Fibroblast of skin of abdomen (primary cell): ENCODE results near the gene TBC1D19.
"Not testable (repeated sequence)": the region's sequence is repeated elsewhere in the genome, so short reads cannot be mapped to it uniquely, and the experiment has no call there.

Experiments used
- DNase-seq: peaks from one replicate; pipeline ENCODE4 v3.0.0-alpha.2; 2013

Gene TBC1D19

DNA sequence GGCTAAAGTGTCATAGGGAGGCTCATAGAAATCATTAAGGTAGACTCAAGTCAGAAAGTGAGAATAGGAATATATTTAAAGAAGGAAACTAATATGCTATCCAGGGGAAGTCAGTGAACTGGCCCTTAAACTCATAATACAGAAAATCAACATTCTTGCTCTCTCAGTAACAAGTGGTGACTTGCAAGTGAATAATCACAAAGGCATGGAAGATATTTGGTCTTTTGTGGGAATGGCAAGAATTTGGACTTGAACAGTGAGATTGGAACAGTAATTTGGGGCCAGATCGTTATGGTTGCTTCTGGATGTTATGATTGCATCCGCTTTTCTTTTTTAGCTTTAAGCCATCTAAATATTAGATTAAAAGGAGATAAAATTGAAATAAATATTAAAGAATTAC is 103.8 kb downstream of the TBC1D19 start:
- DNase-seq: peak; percentile 87

GRCh38 chr4:26690506-26690905 is 106.6 kb downstream of the TBC1D19 start:
- DNase-seq: no peak

GRCh38 chr4:26692014-26692726 is 108.3 kb downstream of the TBC1D19 start:
- DNase-seq: no peak

- not testable (repeated sequence) for DNase-seq
These were observed 110.2 kb downstream of the TBC1D19 start for GRCh38 chr4:26694131-26694530.

GRCh38 chr4:26700110-26700509 is 116.2 kb downstream of the TBC1D19 start:
- DNase-seq: peak; percentile 15

DNA sequence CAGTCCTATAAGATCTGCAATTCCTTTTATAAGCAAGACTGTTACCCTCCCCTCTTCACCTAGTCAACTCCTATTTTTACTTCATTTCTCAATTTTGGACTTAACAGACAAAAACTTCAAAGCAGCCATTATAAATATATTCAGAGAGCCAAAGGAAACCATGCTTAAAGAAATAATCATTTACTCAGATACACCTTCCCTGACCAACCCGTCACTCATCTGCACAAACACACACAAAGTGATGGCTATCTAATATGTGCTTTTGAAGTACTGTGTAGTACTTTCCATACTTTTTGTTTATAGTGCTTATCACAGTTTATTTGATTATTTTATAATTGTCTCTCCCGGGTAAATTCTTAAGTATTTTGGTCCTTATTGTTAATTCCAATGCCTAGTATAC is 117.2 kb downstream of the TBC1D19 start:
- DNase-seq: no peak

GRCh38 chr4:26701786-26702227 is 117.9 kb downstream of the TBC1D19 start:
- DNase-seq: peak; percentile 21

DNA sequence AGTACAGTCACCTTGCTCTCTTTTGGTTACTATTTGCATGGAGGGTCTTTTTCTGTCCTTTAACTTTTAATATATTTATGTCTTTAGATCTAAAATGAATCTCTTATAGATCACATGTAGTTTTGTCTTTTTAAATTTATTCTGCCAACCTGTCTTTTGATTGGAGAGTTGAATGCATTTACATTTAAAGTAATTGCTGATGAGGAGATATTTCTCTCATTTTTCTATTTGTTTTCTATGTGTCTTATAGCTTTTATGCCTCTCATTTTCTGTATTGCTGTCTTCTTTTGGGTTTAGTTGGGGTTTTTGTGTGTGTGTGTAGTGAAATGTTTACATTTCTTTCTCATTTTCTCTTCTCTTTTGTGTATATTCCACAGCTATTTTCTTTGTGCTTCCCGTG is 123.5 kb downstream of the TBC1D19 start:
- DNase-seq: no peak

- no peak for DNase-seq
These were observed 125.4 kb downstream of the TBC1D19 start for GRCh38 chr4:26709246-26709645.

DNA sequence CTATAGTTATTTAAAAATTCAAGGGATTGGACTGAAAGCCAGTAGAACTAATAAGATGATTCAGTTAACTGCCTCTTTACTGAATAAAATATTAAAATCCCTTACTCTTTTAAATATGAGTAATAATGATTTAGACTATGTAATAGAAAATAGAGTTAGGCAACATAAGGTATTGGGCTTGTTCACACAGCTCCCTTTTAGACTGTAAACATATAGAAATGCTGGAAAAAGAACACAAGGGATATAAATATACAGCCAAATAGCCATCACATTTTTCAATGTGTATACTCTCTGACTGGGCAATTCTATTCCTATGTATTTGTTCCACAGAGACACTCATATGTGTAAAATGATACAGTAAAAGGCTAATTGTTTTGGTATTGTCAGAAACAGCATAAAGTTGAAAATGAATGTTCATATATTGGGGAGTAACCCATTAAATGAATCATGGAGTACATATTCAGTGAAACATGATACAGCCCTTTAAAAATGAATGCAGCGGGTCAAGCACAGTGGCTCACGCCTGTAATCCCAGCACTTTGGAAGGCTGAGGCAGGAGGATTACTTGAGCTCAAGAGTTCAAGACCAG is 129.8 kb downstream of the TBC1D19 start:
- no peak for DNase-seq

GRCh38 chr4:26715636-26716242 is 131.9 kb downstream of the TBC1D19 start:
- DNase-seq: no peak

DNA sequence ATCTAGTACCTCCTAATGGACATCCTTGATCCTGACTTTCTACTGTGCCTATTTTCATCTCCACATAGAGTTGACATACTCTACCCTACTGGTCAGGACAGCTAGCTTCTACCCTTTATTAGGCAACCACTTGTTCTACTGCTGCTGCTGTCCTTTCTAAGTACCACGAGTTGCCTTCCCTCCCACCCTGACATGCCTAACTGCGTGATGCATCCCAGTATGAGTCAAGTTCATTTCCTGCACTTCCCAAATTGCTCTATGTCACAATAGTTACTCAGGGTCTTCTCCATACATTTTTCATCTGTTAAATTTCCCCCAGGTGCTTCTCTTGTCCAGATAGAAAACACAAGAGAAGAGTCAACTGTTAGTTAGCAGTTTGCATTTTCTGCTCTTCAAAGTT is 133.4 kb downstream of the TBC1D19 start:
- DNase-seq: peak; percentile 77

DNA sequence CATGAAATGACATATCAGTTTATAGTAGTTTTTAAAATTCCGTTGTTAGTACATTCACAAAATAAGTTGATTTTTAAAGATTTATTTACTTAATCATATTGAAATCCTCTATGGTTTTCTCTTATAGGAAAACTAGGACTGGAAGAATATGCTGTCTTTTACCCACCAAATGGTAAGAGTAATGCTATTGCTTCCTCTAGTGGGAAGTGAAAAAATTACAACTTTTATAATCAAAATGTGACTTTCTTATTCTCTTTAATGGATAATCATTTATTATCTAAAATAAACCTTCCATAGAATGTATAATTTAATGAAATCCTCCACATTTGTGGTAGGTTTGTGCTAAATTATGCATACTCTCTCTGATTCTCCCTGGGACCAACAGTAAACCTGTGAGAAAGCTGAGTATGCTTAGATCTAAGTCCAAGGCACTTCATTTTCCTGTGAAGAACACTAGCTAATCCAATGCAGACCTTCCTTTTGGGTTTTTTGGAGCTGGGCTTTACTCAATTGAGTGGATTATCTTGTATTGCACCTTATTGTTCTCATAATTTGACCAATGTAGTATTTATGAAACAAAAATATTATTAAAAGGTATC is 136.2 kb downstream of the TBC1D19 start:
- peak; percentile 30 for DNase-seq

DNA sequence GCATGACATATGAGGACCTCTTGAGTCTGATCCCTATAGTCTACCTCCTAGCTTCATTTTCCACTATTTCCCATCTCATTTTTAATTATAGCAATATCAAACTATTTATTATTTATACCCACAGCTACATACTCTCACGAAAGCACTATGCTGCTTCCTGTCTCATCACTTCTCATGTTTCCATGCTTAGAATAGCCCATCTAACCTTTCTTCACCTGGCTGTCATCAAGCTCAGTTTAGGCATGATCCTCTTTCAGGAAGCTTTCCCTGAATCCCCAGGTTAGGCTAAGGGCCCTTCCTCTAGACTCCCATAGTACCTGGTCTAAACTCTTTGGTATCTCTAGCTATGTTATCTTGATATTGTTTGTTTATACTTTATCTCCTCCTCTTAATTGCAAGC is 137.8 kb downstream of the TBC1D19 start:
- no peak for DNase-seq

- DNase-seq: no peak
These were observed 139.3 kb downstream of the TBC1D19 start for GRCh38 chr4:26723216-26723615.

DNA sequence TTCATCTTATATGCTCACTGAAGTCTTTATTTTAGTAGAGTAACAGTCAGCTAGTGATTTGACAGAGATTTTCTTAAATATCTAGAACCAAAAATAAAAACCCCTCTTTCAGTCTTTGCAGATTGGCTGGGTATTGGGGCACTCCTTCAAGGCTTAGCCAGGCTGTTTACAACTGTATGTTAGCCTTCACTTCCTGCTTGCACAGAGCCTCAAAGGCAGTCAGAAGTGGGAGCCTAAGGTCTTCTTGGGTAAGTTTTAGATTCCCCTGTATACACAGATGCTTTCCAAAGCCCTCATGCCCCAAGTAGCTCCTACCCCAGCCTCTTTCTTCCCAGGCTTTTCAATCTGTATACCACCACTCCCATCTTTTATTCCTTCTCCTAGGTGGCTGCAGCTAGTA is 140.7 kb downstream of the TBC1D19 start:
- no peak for DNase-seq

GRCh38 chr4:26726655-26727387 is 142.9 kb downstream of the TBC1D19 start:
- DNase-seq: no peak

- peak; percentile 13 for DNase-seq
These were observed 144.0 kb downstream of the TBC1D19 start for GRCh38 chr4:26727844-26728243.

DNA sequence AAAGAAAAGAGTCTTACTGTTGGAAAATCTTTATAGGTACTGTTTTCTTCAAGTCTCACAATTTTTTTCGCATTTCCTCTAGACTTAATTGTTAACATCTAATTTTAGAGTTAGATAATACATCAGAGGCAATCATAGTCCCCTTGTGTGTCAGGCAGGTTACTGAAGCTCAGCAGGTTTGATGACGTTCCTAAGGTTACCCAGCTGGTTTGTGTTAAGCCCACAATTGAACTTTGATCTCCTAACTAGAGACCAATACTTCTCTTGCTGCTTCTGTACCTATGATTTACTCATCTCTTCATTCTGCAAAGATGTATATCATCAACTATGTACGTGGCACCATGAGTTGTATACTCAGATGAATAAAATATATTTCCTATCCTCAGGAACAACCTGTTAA is 145.1 kb downstream of the TBC1D19 start:
- DNase-seq: no peak

GRCh38 chr4:26729547-26729946 is 145.7 kb downstream of the TBC1D19 start:
- no peak for DNase-seq

DNA sequence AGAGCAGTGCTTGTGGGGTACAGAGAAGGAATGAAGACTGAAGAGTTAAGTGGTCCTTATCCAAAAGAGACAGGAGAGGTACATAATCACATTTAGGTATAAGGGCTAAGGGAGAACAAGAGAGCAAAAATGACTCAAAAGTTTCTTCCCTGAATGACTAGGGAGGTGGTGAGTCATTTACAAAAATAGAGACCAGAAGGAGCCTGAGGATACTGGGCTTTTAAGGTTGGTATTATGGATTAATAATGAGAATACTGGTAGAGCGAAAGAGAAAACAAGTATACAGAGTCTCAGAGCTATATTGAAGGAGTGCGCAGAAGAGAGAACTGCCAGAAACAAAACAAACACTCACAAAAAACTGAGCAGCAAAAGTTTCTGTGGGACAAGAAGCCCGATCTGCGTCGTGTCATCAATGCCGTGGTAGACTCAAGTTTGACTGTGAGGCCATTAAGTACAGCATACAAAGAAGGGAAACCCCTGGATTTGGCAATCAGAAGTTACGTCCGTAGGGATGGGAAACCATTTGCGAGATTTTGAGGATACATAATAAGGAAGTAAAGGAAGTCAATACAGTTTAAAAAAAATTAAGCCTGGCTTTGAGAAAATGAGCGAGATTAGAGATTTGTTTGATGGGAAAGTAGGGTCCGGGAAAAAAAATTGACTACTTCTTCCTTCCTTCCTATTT is 147.6 kb downstream of the TBC1D19 start:
- no peak for DNase-seq

DNA sequence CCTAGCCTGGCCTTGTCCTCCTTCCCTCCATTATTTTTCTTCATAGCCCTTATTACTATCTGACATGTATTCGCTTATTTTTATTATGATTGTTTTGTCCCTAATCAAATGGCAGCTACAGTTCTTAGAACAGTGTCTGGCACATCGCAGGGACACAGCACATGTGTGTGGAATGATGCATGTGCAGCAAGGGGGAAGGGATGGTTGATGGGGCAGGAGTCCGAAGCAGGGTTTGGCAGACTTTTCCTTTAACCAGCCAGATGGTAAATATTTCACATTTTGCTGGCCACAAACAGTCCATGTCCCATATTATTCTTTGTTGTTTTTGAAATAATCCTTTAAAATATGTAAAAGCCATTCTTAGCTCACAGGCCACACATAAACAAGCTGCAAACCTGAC is 148.5 kb downstream of the TBC1D19 start:
- DNase-seq: no peak
